GM18909 (cell line): ENCODE data around the gene MATK.
"Not testable (repeated sequence)": the region's sequence is repeated elsewhere in the genome, so short reads cannot be mapped to it uniquely, and the experiment has no call there.

Source experiments
- ATAC-seq: cut with Tn5 transposase; IDR thresholded peaks from one replicate; pipeline ENCODE4 v1.9.1; 2021; ENCODE audit warnings: mild to moderate bottlenecking; ENCODE audit not compliant: unreplicated experiment, poor library complexity

Gene MATK

GRCh38 chr19:3816566-3817218, 30.5 kb upstream of the MATK start:
- no peak for ATAC-seq

- ATAC-seq = not testable (repeated sequence)
Observed at GRCh38 chr19:3816148-3816547, 30.0 kb upstream of the MATK start.

GRCh38 chr19:3814648-3815047, 28.5 kb upstream of the MATK start:
- ATAC-seq = no peak

- ATAC-seq = no peak
Observed at GRCh38 chr19:3813473-3814392, 27.6 kb upstream of the MATK start.

GRCh38 chr19:3810708-3811355, 24.7 kb upstream of the MATK start:
- no peak for ATAC-seq

GRCh38 chr19:3809881-3810707, 23.9 kb upstream of the MATK start:
- no peak for ATAC-seq

- no peak for ATAC-seq
Observed at GRCh38 chr19:3808420-3809143, 22.4 kb upstream of the MATK start.

GRCh38 chr19:3807574-3808354, 21.6 kb upstream of the MATK start:
- ATAC-seq = no peak

GRCh38 chr19:3807131-3807480, 20.9 kb upstream of the MATK start:
- no peak for ATAC-seq

GRCh38 chr19:3805859-3806258, 19.7 kb upstream of the MATK start:
- no peak for ATAC-seq

GRCh38 chr19:3804429-3804828, 18.2 kb upstream of the MATK start:
- no peak for ATAC-seq

- ATAC-seq = no peak
Observed at GRCh38 chr19:3803986-3804385, 17.8 kb upstream of the MATK start.

- ATAC-seq = no peak
Observed at GRCh38 chr19:3803114-3803888, 17.1 kb upstream of the MATK start.

GRCh38 chr19:3801412-3802096, 15.4 kb upstream of the MATK start:
- no peak for ATAC-seq

GRCh38 chr19:3800996-3801395, 14.8 kb upstream of the MATK start:
- no peak for ATAC-seq

GRCh38 chr19:3798137-3798536, 12.0 kb upstream of the MATK start:
- no peak for ATAC-seq

- ATAC-seq = no peak
Observed at GRCh38 chr19:3796358-3796757, 10.2 kb upstream of the MATK start.

- no peak for ATAC-seq
Observed at GRCh38 chr19:3793799-3794198, 7.6 kb upstream of the MATK start.
